Colonic mucosa (tissue), 4 donors: ENCODE results near the gene TCIRG1. TPM values are rescaled to one million over a fixed set of nuclear protein-coding genes. Genes with fewer than 3 reads are reported as not detected.

Experiments
- DNase-seq: peaks from one replicate; pipeline ENCODE4 v3.0.0-alpha.2; 2020
- H3K27ac ChIP-seq: fragments of 200-600 bp; one replicate; pipeline ENCODE4 v1.8.0; 2021
- H3K27me3 ChIP-seq: fragments of 200-600 bp; one replicate; pipeline ENCODE4 v1.8.0; 2021
- H3K36me3 ChIP-seq: fragments of 200-600 bp; one replicate; pipeline ENCODE4 v1.8.0; 2021
- H3K4me1 ChIP-seq: fragments of 200-600 bp; one replicate; pipeline ENCODE4 v1.8.0; 2021; ENCODE audit warnings: mild to moderate bottlenecking
- H3K4me3 ChIP-seq: fragments of 200-600 bp; one replicate; pipeline ENCODE4 v1.8.0; 2021
- H3K9ac ChIP-seq, 2 donors: one replicate each; pipeline ENCODE4 v1.7.0; 2013; ENCODE audit warnings: control low read depth in 2 of 2, low read depth in 2 of 2, low read length in 2 of 2
- H3K9me3 ChIP-seq: fragments of 200-600 bp; one replicate; pipeline ENCODE4 v1.8.0; 2021
- intact Hi-C: fragments of 100-400 bp; cut with DNase I; formaldehyde crosslinking; loops from one replicate; pipeline ENCODE4 v1.14.1; 2022
- total RNA-seq, 2 donors: library from RNA; stranded (reverse); fragmentation: NEBNext Ultra II Directional in 1 of 2; extraction: Animal tissue kit (Norgen Biotek cat#: 25700) in 1 of 2; gene quantifications; one replicate each; pipeline ENCODE4 v1.2.1, GENCODE V29; 2021
- TF ChIP-seq, protein P1 (sequence below): fragments of 200-600 bp; IDR thresholded peaks from one replicate; pipeline ENCODE4 v1.8.0; 2022; ENCODE audit warnings: antibody characterized with exemption, mild to moderate bottlenecking
- donor health status: healthy.
- donor health status: DM: no; HTN: no; CAD: no.
- donor health status: DM: no; HTN: no; CAD: no.

The TCIRG1 gene
- total RNA-seq, 2 donors from 2014 or later, result 133 to 246 TPM

DNA sequence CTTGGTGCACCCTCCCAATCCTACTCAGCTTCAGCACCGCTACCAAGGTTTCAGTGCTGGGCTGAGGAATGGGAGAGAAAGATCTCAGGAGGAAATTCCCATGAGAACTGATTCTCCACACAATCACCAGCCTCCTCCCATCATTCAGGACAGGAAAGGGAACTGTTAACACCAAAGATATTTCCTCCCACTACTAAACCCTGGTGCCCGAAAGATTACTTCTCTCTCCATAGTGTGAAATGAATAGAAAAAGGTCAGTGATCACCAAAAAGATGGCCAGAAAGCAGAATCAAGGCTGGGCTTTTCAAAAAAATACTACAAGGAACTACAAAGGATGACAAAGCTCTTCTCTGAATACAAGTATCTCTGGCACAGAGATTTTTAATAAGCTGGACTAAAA lies 26.1 kb downstream of the TCIRG1 start:
- DNase-seq, result no peak
- intact Hi-C loops, result no loop called here
- Histone ChIP-seq H3K36me3 (peaks cover 9% of the 10 kb centered on the region), H3K9ac (no peak overlapping the region), H3K27ac (no peak overlapping the region), H3K4me1 (no peaks in the 10 kb centered on the region), H3K4me3 (no peak overlapping the region), H3K27me3 (no peaks in the 10 kb centered on the region), H3K9me3 (no peaks in the 10 kb centered on the region)
- TF ChIP-seq, protein P1, sequence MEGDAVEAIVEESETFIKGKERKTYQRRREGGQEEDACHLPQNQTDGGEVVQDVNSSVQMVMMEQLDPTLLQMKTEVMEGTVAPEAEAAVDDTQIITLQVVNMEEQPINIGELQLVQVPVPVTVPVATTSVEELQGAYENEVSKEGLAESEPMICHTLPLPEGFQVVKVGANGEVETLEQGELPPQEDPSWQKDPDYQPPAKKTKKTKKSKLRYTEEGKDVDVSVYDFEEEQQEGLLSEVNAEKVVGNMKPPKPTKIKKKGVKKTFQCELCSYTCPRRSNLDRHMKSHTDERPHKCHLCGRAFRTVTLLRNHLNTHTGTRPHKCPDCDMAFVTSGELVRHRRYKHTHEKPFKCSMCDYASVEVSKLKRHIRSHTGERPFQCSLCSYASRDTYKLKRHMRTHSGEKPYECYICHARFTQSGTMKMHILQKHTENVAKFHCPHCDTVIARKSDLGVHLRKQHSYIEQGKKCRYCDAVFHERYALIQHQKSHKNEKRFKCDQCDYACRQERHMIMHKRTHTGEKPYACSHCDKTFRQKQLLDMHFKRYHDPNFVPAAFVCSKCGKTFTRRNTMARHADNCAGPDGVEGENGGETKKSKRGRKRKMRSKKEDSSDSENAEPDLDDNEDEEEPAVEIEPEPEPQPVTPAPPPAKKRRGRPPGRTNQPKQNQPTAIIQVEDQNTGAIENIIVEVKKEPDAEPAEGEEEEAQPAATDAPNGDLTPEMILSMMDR, result no peak

DNA sequence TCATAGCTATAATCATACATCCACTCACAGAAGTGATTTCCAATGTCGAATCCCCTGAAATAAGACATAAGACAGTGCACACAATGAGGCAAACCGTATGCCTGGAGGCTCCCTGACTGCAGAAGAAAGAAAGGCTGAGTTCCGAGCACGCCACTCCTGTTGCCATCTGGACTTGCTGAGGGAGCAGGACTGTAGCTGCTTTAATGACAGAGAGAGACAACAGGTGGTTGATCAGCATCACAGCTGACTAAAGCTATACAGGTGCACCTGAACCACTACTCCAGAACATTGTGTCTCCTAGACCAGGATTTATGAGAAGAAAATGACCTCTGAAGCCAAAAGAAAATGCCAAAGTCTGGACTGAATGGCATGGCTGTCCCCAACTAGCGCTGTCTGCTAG lies 27.0 kb downstream of the TCIRG1 start:
- Histone ChIP-seq H3K4me1 (no peaks in the 10 kb centered on the region), H3K9ac (no peak overlapping the region), H3K36me3 (peaks cover 9% of the 10 kb centered on the region), H3K27me3 (no peaks in the 10 kb centered on the region), H3K4me3 (no peak overlapping the region), H3K9me3 (no peaks in the 10 kb centered on the region), H3K27ac (no peak overlapping the region)
- TF ChIP-seq, protein P1, result no peak
- no peak for DNase-seq
- intact Hi-C loops, result no loop called here

DNA sequence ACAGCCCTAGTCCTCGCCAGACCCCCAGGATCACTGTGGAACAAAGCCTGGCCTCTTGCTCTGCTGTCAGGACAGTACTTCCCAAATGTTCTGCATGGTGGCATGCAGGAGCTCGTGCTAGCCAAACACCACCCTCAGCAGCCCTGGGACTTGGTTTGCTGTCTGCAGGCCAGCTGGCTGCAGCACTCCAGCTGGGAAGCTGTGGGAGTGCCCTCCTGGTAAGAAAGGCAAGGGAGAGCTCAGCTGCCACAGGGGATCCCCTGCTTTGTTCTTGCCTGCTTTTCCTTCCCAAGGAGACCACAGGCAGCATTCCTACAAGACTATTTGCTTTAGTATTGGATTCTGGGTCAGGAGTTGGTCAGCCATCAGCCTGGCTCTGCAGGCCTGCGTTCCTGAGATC lies 27.9 kb downstream of the TCIRG1 start:
- Histone ChIP-seq H3K27me3 (no peaks in the 10 kb centered on the region), H3K4me3 (no peak overlapping the region), H3K9me3 (no peaks in the 10 kb centered on the region), H3K4me1 (no peaks in the 10 kb centered on the region), H3K36me3 (peaks cover 5% of the 10 kb centered on the region), H3K27ac (no peak overlapping the region), H3K9ac (no peak overlapping the region)
- intact Hi-C loops, result no loop called here
- TF ChIP-seq, protein P1, result no peak
- no peak for DNase-seq

DNA sequence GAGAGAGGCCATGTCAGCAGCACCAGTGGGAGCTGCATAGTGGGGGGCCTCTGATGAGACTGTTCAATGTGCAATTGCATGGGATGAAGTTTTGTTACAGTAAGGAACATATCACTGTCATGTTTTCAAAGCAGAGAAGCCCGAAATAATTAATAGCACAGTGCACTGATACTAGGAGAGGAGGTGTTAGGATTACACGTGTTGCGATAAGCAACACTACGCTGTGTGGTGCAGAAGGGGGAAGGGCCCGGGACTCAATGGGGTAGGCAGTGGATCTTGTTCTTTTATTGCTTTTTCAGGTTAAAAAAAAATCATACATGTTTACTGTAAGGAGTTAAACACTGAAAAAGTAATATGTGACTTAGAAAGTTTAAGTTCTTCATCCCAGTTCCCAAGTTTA lies 29.2 kb downstream of the TCIRG1 start:
- intact Hi-C loops, result no loop called here
- Histone ChIP-seq H3K36me3 (peaks cover 5% of the 10 kb centered on the region), H3K4me3 (no peak overlapping the region), H3K27me3 (no peaks in the 10 kb centered on the region), H3K9ac (no peak overlapping the region), H3K27ac (no peak overlapping the region), H3K9me3 (no peaks in the 10 kb centered on the region), H3K4me1 (no peaks in the 10 kb centered on the region)
- DNase-seq, result no peak
- TF ChIP-seq, protein P1, result no peak

DNA sequence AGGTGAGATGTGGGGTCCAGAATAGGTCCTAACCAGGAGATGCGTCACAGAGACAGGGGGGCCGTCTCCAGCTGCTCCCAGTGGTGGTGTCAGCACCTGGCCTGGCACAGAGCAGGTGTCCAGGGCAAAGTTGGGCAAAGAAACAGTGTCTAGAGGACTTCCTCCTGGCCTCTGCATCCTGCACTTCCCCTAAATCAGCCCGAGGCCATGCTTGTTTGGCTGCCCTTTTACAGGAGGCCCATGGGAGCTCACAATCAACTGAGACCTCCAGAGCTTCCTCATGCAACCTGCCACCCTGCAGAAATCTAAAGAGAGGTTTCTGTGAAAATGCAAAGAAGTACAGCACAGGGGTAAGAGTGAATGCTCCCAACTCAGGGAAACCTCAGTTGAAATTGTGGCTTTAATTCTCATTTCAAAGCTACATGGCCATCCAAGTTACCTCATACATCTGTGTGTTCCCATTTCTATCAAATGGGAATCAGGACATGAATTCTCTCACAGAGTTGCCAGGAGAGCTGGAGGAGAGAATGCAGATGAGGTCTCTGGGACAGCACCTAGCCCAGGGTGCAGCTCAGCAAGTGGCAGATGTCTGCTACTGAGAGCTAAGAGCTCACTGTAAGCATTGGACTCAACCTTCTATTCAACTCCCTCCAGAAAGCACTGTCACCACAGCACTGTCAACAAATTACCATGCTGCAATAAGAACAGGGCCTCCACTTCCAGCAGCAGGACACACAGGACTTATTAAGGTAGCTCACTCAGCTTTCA lies 32.6 kb downstream of the TCIRG1 start:
- intact Hi-C loops, result no loop called here
- Histone ChIP-seq H3K27me3 (no peaks in the 10 kb centered on the region), H3K9ac (no peak overlapping the region), H3K4me1 (no peaks in the 10 kb centered on the region), H3K36me3 (no peaks in the 10 kb centered on the region), H3K4me3 (no peak overlapping the region), H3K27ac (no peak overlapping the region), H3K9me3 (no peaks in the 10 kb centered on the region)
- TF ChIP-seq, protein P1, result no peak
- no peak for DNase-seq
